Activated T-helper 9 cell treated with anti-CD3 and anti-CD28 coated beads, Interleukin-2, amount 50 U/mL, for 16 hours (primary cell): ENCODE data around the gene PLEKHA6.

Source experiments
- DNase-seq: peaks from one replicate; pipeline ENCODE4 v3.0.0-alpha.2; 2020; ENCODE audit warnings: low read depth

PLEKHA6 gene

DNA sequence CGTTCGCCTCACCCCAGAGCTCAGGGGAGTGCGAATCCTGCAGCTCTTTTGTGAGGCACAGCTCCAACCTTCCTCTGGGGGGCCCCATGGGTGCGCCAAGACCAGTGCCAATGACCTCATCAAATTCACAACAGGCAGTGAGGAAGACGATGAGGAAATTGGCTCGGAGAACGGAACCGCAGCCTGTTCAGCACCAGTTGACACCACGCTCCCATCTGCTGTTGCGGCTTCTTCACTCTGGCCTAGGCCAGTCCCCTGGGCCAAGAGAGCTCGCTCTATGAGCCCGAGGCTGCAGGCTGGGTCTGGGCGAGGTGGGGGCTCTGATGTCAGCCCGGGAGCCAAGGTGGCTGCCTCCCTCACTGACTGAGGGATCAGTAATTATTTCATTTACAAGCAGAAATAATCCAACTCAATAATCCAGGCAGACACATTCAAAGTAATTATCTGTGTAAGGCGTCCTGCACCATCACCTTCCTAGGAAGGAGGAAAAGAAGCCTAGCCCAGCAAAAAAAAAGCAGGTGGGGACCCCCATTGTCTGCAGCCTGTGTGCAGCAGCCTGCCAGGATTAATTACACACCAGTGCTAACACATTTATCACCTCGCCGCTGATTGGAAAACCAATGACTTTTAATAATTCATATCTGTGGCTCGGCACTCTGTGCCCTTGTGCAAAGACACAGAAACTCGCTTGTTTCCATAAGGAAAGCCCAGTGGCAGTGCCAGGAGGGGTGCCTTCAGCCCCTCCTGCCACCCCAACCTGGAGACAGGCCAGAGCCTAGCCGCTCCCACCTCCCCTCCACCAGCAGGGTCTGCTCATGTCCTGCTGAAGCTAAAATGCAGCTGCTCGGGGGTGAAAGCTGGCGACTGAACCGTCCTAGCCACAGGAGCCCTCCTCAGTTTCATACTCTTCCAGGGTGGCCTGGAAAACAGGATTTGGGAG lies 1.9 kb downstream of the PLEKHA6 start:
- no peak for DNase-seq

DNA sequence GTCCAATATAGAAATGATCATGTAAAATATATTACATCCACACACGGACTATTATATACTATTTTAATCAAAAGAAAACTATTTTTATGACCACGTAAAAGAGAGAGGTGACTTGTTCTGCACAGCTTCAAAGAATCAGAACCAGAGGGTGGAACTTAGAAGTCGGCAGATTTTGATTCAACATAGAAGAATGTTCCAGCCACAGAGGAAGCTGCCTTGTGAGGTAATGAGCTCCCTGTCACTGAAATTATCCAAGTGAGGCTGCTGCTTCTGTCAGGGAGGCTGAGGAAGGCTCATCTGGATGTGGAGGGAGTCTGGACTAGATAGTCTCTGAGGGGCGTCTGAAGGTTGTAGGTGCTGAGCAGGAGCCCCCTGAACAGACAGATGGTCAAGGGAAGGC lies 2.7 kb downstream of the PLEKHA6 start:
- DNase-seq: no peak

DNA sequence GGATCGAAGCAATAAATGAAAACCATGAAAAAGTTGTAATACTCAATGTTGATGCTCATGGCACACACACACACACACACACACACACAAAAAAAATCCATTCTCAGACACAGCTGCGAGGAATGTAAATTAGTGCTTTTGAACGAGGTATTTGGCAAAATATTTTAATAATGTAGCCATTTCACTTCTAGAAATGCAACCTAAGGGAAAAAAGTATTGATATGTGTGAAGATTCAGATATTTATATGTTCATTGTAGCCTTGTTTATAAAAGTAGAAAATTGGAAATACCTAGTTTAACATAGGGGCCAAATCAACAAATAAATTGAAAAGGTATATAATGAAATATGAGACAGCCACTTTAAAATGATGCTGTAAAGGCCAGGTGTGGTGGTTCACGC lies 3.8 kb downstream of the PLEKHA6 start:
- no peak for DNase-seq

DNA sequence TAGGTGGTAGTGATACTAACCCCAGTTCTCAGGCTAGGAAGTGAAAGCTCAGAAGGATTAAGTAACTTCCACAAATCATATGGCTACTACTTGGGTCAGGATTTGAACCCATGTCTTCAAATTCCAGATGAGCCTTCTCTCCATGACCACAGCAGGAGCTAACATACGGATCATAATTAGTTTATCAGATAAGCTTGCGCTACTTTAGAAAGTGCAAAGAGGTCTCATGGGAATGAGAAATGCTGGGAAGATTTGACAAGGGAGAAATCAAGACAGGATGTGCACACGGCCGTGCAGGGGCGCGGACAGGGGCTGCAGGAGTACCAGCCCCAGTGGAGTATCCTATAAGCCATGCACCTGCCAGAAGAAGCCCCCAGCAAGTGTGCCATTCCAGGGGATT lies 5.2 kb downstream of the PLEKHA6 start:
- DNase-seq: no peak

DNA sequence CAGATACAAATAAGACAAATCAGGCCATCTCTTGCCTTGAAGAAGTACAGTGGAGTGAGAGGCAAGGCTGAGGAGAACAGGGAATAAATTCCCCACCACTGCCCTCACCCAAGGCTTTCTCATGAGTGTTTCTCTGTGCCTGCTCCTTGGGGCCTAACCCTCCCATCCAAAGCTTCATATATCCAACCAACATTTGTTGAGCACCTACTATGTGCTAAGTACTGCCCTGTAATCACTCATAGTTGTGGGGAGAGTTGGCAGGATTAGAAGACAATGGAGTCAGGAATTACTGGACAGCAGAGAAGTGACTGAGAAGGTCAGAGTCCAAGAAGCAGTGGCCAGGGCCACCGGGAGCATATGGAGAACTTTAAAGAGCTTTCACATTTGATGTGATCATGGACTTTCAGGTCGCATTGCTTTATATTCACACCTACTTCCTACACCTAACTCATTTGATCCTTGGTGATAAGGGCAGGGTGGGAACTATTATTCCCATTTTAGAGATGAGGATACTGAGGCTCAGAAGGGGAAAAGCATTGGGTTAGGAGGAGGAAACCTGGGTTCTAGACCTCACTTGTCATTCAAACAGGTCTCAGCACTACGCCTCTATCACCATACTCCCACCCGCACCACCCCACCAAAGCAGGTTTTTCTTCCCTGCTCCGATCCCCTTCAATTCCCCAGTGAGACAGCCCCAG lies 6.4 kb downstream of the PLEKHA6 start:
- no peak for DNase-seq

DNA sequence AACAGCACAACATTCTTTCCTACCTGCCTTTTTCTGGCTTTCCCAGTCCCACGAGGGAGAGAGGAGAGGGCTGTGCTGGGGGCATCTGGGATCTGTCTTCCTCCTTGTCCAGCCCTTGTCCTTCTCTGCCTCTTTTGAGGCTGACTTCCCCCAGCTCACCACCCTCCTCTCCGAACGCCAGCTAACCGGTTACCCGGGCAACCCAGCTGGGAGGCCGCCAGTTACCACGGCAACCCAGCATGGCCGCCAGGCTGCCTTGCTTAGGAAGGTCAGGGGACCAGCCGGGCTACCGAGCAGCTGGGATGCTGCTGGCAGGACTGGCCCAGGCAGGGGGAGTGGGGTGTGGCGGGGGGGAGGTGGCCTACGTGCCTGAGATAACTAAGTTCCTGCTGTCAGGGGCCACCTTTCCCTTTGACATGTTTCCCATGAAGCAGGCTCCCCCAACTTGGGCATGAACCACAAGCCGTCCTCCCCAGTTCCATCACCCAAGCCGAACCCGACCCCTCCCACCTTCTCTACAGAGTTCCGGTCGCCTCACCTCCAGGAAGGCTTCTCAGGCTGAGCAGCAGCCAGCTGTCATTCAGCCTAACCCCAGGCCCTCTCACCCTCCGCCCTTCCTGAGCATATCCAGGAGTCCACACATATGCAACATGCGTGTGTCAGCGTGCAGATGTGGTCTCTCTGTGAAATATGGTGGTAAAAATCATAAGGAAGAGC lies 8.7 kb downstream of the PLEKHA6 start:
- no peak for DNase-seq

DNA sequence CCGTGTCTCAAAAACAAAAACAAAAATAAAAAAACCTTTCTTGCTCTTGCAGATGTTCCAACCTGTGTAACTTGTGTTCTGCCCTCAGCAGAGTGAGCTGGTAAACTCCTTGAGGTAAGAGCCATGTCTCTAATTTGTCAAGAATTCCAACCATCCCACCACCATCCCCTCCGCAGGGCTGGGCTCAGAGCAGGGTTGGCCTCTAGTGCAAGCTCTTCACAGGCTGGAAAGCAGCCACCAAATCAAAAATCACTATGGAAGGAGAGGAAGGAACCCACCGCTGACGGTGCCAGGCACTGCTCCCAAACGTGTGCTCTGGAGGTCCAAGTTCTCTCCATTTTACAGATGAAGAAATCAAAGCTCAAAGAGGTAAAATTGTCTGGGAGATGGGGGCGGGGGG lies 9.4 kb downstream of the PLEKHA6 start:
- no peak for DNase-seq

DNA sequence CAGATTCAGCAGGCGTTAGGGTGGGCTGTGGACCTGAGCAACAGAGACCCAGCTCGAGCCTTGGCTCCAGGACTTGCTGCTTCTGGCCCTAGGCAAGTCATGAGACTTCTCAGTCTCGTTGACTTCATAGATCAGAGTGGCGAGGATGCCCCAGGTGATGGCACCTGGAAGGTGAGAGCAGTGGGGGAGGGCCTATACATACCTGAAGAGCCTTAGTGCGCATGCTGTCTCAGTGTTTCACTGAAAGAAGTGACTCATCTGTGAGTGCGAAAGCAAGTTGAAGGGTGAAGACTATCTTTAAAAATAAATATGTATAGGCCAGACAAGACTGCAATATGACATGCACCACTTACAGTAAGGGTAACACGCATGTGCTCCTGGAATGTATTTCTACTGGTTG lies 10.1 kb downstream of the PLEKHA6 start:
- no peak for DNase-seq

DNA sequence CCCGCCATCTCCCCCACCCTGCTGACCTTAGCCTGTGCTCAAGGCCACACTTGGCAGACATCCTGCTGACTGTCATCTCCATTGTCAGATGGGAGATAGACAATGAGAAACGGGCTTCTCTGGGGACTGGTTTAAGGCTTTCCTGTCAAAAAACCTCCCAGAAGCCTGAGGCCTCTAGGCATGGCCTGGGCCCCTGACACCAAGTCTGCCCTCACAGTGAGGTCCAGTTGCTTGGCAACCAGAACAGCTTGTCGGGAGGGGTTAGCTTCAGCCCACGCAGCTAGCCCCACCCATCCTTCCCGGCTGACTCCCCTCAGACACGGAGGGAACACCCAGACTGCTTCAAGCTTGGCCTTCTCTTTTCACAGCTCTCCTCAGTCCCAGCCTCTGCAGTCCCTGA lies 11.0 kb downstream of the PLEKHA6 start:
- DNase-seq: no peak

DNA sequence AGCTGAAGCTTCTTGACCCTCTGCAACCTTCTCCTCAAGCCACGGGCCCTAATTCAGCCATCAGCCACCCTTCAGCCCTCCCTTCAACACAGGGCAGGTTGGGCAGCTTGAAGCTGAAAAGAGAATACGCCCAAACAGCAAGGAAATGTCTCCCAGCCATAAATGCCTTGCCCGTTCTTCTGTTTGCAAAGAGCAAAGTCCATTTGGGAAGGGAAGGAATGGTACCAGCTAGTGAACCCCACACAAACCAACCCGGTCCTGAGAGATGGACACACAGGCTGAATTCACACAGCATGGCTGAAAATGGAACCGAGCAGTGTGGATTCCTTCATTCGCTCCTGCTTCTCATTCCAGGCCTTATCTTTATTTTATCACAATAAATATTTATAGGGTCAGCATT lies 11.5 kb downstream of the PLEKHA6 start:
- DNase-seq: no peak

DNA sequence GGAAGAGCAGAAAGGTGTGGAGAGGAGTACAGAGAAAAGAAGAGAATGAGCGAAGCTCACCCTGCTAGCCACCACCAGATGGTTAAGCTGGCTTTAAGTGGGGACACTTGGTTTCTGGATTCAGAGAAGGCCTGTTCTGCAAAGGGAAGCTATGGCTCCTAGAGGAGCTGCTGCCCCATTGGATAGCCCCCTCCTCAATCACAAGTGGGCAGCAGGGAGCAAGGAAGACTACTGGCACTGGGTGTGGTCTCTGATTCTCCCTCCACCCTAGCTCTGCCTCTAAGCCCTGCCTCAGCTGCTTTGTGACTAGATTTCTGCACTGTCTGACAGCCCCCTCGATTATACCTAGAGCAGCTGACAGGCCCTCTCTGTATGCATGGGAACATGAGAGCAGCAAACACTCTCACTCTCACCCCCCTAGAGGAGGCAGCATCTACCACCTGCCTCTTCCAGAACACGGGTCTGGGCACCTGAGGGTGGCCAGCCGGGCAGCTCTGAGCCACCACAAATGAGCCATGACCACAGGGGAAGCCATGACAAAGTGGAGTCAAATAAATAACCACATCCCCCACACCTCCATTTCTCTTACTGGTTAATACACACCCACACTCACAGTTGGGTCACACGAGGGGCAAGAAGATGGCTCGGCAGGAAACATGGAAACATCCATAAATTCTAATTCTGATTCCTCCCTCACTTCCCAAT lies 13.6 kb downstream of the PLEKHA6 start:
- DNase-seq: no peak

DNA sequence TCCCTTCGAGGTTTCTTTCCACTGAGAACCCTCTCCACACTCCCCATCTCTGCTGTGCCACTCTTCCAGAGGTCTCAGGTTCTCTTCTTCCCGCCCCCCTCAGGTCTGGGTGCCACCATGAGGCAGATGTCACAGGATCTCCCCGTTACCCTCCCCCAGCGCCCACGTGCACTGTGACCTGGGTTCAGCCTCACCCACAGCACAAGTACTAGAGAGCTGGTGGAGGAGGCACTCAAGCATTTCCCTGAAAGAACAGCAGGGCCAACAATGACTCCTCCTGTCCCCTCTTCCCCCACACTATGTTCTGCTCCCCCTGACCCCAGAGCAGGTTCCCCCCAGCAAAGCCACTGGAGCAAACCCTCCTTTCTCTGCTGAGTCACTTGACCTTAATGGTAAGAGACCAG lies 14.3 kb downstream of the PLEKHA6 start:
- no peak for DNase-seq

DNA sequence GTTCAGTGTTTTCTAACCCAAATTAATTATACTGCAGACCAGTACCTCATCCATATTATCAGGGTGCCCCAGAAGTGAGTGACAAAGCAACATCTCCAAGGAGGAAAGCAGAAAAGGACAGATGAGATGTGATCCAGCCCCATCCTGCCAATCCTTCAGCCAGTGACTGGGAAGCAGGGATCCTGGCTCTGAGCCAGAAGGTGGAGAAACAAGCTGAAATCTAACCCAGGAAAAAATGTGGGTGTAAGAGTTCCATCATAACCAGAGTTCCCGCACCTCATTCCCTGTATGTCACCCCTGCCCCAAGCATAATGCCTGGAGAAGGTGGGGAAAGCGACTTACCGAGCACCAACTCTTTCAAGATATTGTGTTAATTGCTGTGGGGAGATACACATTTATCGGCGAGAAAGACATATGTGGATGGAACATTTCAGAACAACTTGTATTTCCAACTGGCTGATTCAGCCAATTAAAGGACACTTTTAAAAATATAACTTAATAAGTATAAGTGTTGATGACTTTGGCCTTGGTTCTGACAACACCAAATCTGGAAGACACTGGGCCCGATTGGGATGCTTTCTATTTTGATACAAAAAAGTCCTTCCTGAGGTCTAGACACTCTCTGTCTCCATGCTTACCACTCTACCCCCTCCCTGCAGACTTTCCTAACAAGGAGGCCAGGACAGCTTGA lies 14.9 kb downstream of the PLEKHA6 start:
- no peak for DNase-seq

DNA sequence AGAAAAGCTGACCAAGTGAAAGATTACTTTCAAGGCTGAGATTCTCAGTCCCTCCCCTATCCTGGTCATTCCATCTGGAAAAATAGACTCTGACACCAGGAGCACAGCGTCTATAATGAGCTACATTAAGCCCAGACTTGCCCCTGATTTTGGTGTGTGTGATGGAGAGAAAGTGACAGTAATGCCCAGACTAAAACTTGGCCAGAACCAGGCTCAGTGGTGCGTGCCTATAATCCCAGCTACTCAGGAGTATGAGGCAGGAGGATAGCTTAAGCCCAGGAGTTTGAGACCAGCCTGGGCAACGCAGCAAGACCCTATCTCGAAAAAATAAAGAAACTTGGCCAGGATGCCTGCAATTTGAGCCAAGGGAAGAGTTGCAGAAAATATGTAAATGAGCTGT lies 15.9 kb downstream of the PLEKHA6 start:
- no peak for DNase-seq

DNA sequence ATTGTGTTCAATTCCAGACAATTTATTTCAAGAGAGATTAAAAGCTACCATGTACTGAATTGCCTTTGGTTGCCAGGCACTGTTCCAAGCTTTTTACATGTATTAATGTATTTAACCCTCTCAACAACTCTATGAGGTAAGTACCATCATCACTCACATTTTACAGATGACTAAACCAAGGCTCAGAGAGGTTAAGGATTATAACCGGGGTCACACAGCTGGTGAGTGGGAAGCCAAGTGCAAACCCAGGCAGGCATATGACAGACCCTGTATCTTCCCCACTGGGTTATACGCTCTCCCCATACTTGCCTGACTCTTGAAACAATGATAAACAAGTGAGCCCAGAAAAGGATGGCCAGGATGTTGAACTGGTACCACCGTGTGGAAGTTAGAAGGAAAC lies 16.5 kb downstream of the PLEKHA6 start:
- no peak for DNase-seq

DNA sequence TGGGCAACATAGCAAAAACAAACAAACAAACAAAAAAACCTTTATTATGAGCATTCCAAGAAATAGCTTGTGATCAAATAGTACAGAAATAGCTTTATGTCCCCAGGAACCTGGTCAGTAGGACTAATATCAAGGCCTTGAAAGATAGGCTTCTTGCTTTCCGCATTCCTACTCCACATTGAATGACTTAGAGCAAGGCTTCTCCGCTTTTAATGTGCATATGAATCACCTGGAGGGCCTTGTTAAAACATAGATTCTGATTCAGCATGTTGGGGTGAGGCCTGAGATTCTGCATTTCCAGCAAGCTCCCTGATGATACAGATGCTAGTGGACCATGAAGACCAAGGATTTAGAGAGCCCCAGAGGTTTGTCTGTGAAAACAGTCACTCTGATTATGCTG lies 17.4 kb downstream of the PLEKHA6 start:
- DNase-seq: no peak

DNA sequence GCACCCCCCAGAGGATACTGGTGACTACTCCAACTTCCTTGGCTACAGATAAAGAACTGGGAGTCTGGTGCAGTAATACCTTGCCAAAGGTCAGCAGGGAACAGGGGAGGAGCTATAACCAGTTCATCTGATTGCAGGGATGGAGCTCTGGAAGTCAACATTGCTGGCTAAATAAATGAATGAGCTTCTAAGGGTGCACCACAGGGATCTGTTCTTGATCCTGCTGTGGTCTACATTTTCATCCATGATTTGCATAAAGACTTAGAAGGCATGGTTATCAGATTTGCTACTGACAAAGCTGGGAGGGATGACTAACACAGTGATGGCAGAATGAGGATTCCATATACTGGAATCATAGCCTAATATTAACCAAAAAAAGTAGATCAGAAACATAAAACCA lies 18.3 kb downstream of the PLEKHA6 start:
- no peak for DNase-seq

DNA sequence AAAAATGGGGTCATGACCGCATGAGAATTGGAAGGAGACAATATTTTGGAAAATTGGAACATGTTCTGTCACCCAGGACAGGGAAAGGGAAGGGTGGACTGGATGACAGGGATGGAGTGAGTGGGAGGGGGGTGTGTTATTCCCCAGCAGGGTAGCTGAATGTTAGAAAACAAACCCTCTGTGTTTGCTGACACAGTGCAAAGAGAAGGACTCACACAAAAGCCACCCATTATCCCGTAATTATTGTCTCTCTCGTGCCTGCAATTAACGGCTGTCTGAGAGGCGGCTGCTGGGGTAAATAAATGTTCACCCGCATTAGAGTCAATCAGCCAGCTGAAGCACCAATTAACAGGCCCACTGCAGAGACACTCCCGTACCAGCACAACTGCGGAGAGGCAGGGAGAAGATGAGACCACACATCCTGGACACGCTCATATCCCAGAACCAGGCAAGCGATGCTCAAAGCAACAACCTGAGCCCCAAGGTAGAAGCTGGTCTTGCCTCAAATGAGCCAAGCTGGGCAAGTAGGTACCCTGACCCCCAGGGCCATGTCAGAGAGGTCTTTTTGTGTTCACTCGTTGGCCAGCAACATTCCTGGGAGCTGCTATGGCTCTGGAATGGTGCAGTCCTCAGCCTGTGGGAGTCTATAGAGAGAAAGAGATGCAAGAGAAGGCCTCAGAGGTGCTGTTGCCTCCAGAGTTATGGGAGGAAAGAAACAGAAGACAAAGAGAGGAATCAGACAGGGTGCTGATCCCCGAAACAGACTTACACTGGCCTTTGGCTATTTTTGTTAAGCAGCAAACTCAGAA lies 19.4 kb downstream of the PLEKHA6 start:
- DNase-seq: no peak

DNA sequence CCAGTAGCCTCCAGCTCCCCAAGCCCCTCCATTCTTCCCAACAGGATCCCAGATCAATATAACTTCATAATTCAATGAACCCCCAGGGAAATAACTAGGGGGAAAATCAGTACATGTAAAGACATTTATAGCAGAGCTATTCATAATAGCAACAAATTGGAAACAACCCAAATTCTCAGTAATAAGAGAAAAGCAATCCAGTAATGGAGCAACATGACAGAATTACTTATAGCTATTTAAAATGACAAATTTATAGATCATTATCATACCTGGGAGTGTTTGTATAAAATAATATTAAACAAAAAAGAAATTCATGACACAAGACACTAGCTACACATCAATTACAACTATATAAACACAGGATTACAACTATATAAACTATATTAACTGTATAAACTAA lies 20.2 kb downstream of the PLEKHA6 start:
- DNase-seq: no peak

DNA sequence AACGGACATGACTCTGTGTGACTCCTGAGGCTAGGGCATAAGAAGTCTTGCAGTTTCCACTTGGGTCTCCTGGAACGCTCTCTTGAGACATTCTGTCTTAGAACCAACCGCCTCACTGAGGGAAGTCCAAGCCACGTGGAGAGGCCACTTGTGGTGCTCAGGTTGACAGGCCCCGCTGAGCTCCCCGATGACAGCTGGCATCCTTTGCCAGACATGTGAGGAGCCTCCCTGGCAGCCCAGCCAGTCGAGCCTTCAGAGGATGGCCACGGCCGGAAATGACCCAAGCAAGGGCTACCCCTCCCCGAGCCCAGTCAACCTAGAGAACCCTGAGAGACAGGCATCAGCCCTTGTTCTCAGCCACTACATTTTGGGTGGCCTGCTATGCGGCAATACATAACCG lies 20.7 kb downstream of the PLEKHA6 start:
- no peak for DNase-seq

DNA sequence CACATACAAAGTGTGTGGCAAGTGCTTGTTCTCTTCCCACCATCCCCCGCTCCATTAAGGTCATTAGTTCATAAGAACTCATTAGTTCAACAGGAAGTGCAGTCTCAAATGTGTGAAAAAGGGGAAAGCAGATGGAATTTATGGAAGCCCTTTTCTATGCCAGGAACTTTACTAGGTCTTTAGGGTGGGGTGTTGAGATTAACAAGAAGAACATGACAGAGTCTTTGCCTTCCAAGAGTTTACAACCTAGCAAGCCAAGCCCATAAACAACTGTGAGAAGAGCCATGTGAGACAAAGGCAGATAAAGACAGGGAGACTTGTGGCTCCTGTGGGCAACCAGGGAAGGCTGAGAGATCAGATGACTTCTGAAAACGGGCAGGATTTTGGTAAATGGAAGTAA lies 21.4 kb downstream of the PLEKHA6 start:
- DNase-seq: no peak
